ENCODE results near the gene CABLES2.

Gene CABLES2

GRCh38 chr20:62342910-62343309 lies 64.2 kb downstream of the CABLES2 start:
- no peak overlapping the region for H3K4me2 ChIP-seq (ENCODE audit: low read depth, low read length, poor library complexity, severe bottlenecking)
- H2AFZ ChIP-seq (ENCODE audit: low read length): no peak overlapping the region
- H3K27me3 ChIP-seq (ENCODE audit: insufficient read depth, low read length, poor library complexity, severe bottlenecking): no peaks in the 10 kb centered on the region
- H4K20me1 ChIP-seq (ENCODE audit: insufficient read depth, low read length, poor library complexity, severe bottlenecking): no peaks in the 10 kb centered on the region
- TF ChIP-seq EZH2phosphoT487 (IDR thresholded peaks at IDR 0.05; ENCODE audit: borderline replicate concordance) (no peak), CTCF (conservative IDR thresholded peaks at IDR 0.05; ENCODE audit: low read length) (no peak)
- no peaks in the 10 kb centered on the region for H3K36me3 ChIP-seq (ENCODE audit: insufficient read depth, low read length)
- H3K4me3 ChIP-seq (ENCODE audit: low read length, poor library complexity, severe bottlenecking): no peak overlapping the region
- no peak overlapping the region for H3K9ac ChIP-seq (ENCODE audit: low read depth, low read length, poor library complexity, severe bottlenecking)
- no peaks in the 10 kb centered on the region for H3K79me2 ChIP-seq (ENCODE audit: insufficient read depth, low read length)
- H3K9me3 ChIP-seq (ENCODE audit: insufficient read depth, low read depth, low read length): no peaks in the 10 kb centered on the region
- no peaks in the 10 kb centered on the region for H3K9me2 ChIP-seq (replicated peaks; ENCODE audit: low read depth, low read length)
- no peaks in the 10 kb centered on the region for H3F3A ChIP-seq (ENCODE audit: low read depth)
- no peaks in the 10 kb centered on the region for H3K4me1 ChIP-seq (ENCODE audit: insufficient read depth, low read length, poor library complexity, severe bottlenecking)

GRCh38 chr20:62339647-62340062 lies 67.4 kb downstream of the CABLES2 start:
- no peak overlapping the region for H3K9ac ChIP-seq (ENCODE audit: low read depth, low read length, poor library complexity, severe bottlenecking)
- H3K4me3 ChIP-seq (ENCODE audit: low read length, poor library complexity, severe bottlenecking): no peak overlapping the region
- no peaks in the 10 kb centered on the region for H3K79me2 ChIP-seq (ENCODE audit: insufficient read depth, low read length)
- TF ChIP-seq EZH2phosphoT487 (IDR thresholded peaks at IDR 0.05; ENCODE audit: borderline replicate concordance): no peak
- TF ChIP-seq CTCF (conservative IDR thresholded peaks at IDR 0.05; ENCODE audit: low read length): no peak
- no peak overlapping the region for H3K4me2 ChIP-seq (ENCODE audit: low read depth, low read length, poor library complexity, severe bottlenecking)
- no peaks in the 10 kb centered on the region for H4K20me1 ChIP-seq (ENCODE audit: insufficient read depth, low read length, poor library complexity, severe bottlenecking)
- H3K36me3 ChIP-seq (ENCODE audit: insufficient read depth, low read length): no peaks in the 10 kb centered on the region
- no peaks in the 10 kb centered on the region for H3K9me3 ChIP-seq (ENCODE audit: insufficient read depth, low read depth, low read length)
- no peak overlapping the region for H2AFZ ChIP-seq (ENCODE audit: low read length)
- peaks cover 4% of the 10 kb centered on the region for H3K4me1 ChIP-seq (ENCODE audit: insufficient read depth, low read length, poor library complexity, severe bottlenecking)
- H3K9me2 ChIP-seq (replicated peaks; ENCODE audit: low read depth, low read length): no peaks in the 10 kb centered on the region
- no peaks in the 10 kb centered on the region for H3F3A ChIP-seq (ENCODE audit: low read depth)
- H3K27me3 ChIP-seq (ENCODE audit: insufficient read depth, low read length, poor library complexity, severe bottlenecking): no peaks in the 10 kb centered on the region
